Measurements from ENCODE around the gene AGO1.

AGO1 gene

DNA sequence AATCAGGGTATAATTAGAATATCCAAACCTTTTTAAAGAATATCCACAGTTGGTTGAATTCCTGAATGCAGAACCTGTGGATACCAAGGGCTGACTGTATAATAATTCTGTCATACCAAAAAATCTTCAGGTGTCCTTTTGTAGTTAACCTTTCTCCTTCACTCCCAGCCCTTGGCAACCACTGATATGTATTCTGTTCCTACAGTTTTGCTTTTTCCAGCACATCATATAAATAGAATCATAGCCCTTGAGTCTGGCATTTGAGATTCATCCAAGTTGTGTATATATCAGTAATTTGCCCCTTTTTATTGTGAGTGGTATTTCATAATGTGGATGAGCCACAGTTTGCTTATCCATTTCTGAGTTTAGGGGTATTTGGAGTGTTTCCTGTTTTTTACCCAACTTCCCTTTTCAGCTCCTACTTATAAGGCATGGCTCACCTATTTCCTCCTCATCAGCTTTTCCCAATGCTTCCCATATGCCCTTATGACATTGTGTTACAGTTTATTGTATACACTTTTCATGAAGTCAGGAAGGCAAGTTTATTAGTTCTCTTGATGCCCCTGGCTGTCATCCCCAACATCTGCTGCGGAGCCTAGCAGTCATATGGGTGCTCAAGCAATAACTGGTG is 35.0 kb upstream of the AGO1 start:
- H4K91ac ChIP-seq (ENCODE audit: low read depth, low read length) = no peak overlapping the region
- H2AK5ac ChIP-seq (ENCODE audit: low read length) = no peak overlapping the region
- no peak overlapping the region for H3K23ac ChIP-seq (ENCODE audit: low read length)
- H3K4me3 ChIP-seq (ENCODE audit: low read depth, low read length) = no peak overlapping the region
- no peaks in the 10 kb centered on the region for H3K79me1 ChIP-seq (ENCODE audit: low read length)
- peaks cover 8 to 17% of the 10 kb centered on the region in 2 experiments for H3K36me3 ChIP-seq (ENCODE audit: control insufficient read depth in 1 of 2, insufficient read depth in 2 of 2, low read length in 2 of 2)
- no peak overlapping the region for H2BK12ac ChIP-seq (ENCODE audit: low read length)
- WGBS (ENCODE audit: extremely low coverage, insufficient coverage, insufficient read length) = no CpG with 5 or more reads among the region's 1 CpG
- no peak overlapping the region for H3K4ac ChIP-seq (ENCODE audit: low read depth, low read length)
- no peak overlapping the region for H3K4me2 ChIP-seq (ENCODE audit: low read length)
- no peak overlapping the region for H3K27ac ChIP-seq (ENCODE audit: low read depth, low read length)
- no peaks in the 10 kb centered on the region for H3K4me1 ChIP-seq (ENCODE audit: control insufficient read depth in 1 of 2, insufficient read depth in 2 of 2, low read length in 2 of 2)
- no peak overlapping the region for H4K12ac ChIP-seq (ENCODE audit: low read depth, low read length)
- no peak overlapping the region for H3K14ac ChIP-seq (ENCODE audit: low read length)
- no peak overlapping the region for H3K18ac ChIP-seq (ENCODE audit: low read length)
- no peaks in the 10 kb centered on the region for H3K27me3 ChIP-seq (ENCODE audit: insufficient read depth, low read length)
- no peak overlapping the region for H2BK5ac ChIP-seq (ENCODE audit: low read depth, low read length, poor library complexity)
- no peak overlapping the region for H2AFZ ChIP-seq (ENCODE audit: insufficient read depth, low read length, poor library complexity)
- H4K8ac ChIP-seq (ENCODE audit: low read depth, low read length) = no peak overlapping the region
- no peak for DNase-seq
- no peaks in the 10 kb centered on the region for H3K79me2 ChIP-seq (ENCODE audit: control insufficient read depth, insufficient read depth, low read length, poor library complexity)
- no peak overlapping the region for H2BK120ac ChIP-seq (ENCODE audit: insufficient read depth, low read length, poor library complexity)
- H3K9me3 ChIP-seq (ENCODE audit: insufficient read depth, low read depth, low read length) = no peaks in the 10 kb centered on the region
- no peak overlapping the region for H3K9ac ChIP-seq (ENCODE audit: low read length)

DNA sequence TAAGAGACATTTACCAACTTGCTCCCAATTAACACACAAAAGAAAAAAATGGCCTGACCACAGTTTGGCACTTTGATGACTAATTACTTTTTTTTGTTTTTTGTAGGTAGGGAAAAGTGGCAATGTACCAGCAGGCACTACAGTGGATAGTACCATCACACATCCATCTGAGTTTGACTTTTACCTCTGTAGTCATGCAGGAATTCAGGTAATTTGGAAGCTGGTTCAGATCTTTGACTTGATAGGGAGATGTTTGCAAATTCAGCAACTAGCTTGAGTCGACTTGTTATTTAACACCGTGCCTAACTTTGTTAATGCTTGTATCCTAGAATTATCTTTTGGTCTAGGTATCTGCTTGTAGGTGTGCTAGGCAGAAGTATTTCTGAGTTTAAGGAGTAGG is 33.0 kb upstream of the AGO1 start:
- DNase-seq = peak; percentile 30 to 78
- H3K79me2 ChIP-seq (ENCODE audit: control insufficient read depth, insufficient read depth, low read length, poor library complexity) = no peaks in the 10 kb centered on the region
- no peaks in the 10 kb centered on the region for H3K9me3 ChIP-seq (ENCODE audit: insufficient read depth, low read depth, low read length)
- H2AK5ac ChIP-seq (ENCODE audit: low read length) = no peak overlapping the region
- H2BK5ac ChIP-seq (ENCODE audit: low read depth, low read length, poor library complexity) = no peak overlapping the region
- WGBS (ENCODE audit: extremely low coverage, insufficient coverage, insufficient read length) = no CpG with 5 or more reads among the region's 2 CpGs
- no peak overlapping the region for H3K4ac ChIP-seq (ENCODE audit: low read depth, low read length)
- H3K4me2 ChIP-seq (ENCODE audit: low read length) = no peak overlapping the region
- no peak overlapping the region for H2BK120ac ChIP-seq (ENCODE audit: insufficient read depth, low read length, poor library complexity)
- no peak overlapping the region for H3K9ac ChIP-seq (ENCODE audit: low read length)
- H3K27me3 ChIP-seq (ENCODE audit: insufficient read depth, low read length) = no peaks in the 10 kb centered on the region
- H3K14ac ChIP-seq (ENCODE audit: low read length) = no peak overlapping the region
- no peak overlapping the region for H3K18ac ChIP-seq (ENCODE audit: low read length)
- H2BK12ac ChIP-seq (ENCODE audit: low read length) = no peak overlapping the region
- H3K36me3 ChIP-seq (ENCODE audit: control insufficient read depth in 1 of 2, insufficient read depth in 2 of 2, low read length in 2 of 2) = peaks cover 10 to 18% of the 10 kb centered on the region in 2 experiments
- H3K4me1 ChIP-seq (ENCODE audit: control insufficient read depth in 1 of 2, insufficient read depth in 2 of 2, low read length in 2 of 2) = no peaks in the 10 kb centered on the region
- no peak overlapping the region for H2AFZ ChIP-seq (ENCODE audit: insufficient read depth, low read length, poor library complexity)
- H4K12ac ChIP-seq (ENCODE audit: low read depth, low read length) = no peak overlapping the region
- no peak overlapping the region for H3K23ac ChIP-seq (ENCODE audit: low read length)
- no peak overlapping the region for H3K4me3 ChIP-seq (ENCODE audit: low read depth, low read length)
- no peak overlapping the region for H4K8ac ChIP-seq (ENCODE audit: low read depth, low read length)
- H4K91ac ChIP-seq (ENCODE audit: low read depth, low read length) = no peak overlapping the region
- no peaks in the 10 kb centered on the region for H3K79me1 ChIP-seq (ENCODE audit: low read length)
- H3K27ac ChIP-seq (ENCODE audit: low read depth, low read length) = no peak overlapping the region

DNA sequence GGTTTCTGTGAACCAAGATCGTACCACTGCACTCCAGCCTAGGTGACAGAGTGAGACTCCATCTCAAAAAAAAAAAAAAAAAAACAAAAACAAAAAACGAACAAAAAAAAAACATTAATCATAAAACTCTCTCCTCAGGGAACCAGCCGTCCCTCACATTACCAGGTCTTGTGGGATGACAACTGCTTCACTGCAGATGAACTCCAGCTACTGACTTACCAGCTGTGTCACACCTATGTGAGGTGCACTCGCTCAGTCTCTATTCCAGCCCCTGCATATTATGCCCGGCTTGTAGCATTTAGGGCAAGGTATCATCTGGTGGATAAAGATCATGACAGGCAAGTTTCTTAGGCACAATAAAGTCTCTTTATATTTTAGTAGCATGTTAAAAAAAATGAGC is 32.3 kb upstream of the AGO1 start:
- H3K27ac ChIP-seq (ENCODE audit: low read depth, low read length) = no peak overlapping the region
- WGBS (ENCODE audit: extremely low coverage, insufficient coverage, insufficient read length) = 100% methylated on average over 1 of the region's 5 CpGs

DNA sequence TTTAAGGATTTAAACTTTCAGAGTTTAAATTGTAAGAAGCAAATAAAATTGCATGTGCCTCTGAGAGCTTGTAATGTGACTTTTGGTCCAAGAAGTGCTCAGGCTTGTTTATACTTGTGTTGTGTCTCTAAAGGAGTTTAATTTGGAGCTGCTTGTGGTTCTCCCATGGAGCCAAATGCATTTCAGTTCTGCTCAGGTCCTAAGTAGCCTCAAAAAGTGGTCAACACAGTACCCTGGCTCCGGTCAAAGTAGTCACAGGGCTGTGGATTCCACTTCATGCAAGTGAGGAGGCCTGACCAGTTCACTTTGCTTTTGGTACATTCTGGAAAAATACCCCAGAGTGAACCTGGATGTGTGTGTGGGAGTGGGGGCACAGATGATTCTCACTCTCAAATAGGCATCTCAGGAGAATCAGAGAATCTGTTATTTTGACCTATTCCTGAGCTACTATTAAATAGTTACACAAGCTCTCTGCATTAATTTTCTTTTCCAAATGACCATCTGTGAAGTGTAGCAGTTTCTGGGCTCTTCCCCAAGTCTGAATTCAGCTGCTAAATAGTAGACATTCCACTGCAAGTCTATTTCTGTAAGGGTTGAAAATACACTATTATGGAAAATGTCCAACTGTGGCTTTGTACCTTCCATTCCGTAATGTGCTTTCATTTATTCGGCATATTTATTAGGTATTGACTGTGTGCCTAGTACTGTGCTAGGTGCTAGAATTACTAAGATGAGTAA is 31.7 kb upstream of the AGO1 start:
- DNase-seq = no peak
- H3K27ac ChIP-seq (ENCODE audit: low read depth, low read length) = no peak overlapping the region
- no peak overlapping the region for H2AK5ac ChIP-seq (ENCODE audit: low read length)
- H4K8ac ChIP-seq (ENCODE audit: low read depth, low read length) = no peak overlapping the region
- no peaks in the 10 kb centered on the region for H3K27me3 ChIP-seq (ENCODE audit: insufficient read depth, low read length)
- no peak overlapping the region for H3K23ac ChIP-seq (ENCODE audit: low read length)
- H3K4me3 ChIP-seq (ENCODE audit: low read depth, low read length) = no peak overlapping the region
- H3K14ac ChIP-seq (ENCODE audit: low read length) = no peak overlapping the region
- H4K12ac ChIP-seq (ENCODE audit: low read depth, low read length) = no peak overlapping the region
- no peak overlapping the region for H4K91ac ChIP-seq (ENCODE audit: low read depth, low read length)
- H2AFZ ChIP-seq (ENCODE audit: insufficient read depth, low read length, poor library complexity) = no peak overlapping the region
- H3K18ac ChIP-seq (ENCODE audit: low read length) = no peak overlapping the region
- H3K36me3 ChIP-seq (ENCODE audit: control insufficient read depth in 1 of 2, insufficient read depth in 2 of 2, low read length in 2 of 2) = peaks cover 11 to 19% of the 10 kb centered on the region in 2 experiments
- H3K9ac ChIP-seq (ENCODE audit: low read length) = no peak overlapping the region
- H3K9me3 ChIP-seq (ENCODE audit: insufficient read depth, low read depth, low read length) = no peaks in the 10 kb centered on the region
- H2BK120ac ChIP-seq (ENCODE audit: insufficient read depth, low read length, poor library complexity) = no peak overlapping the region
- no peak overlapping the region for H3K4ac ChIP-seq (ENCODE audit: low read depth, low read length)
- no peak overlapping the region for H3K4me2 ChIP-seq (ENCODE audit: low read length)
- no peaks in the 10 kb centered on the region for H3K79me2 ChIP-seq (ENCODE audit: control insufficient read depth, insufficient read depth, low read length, poor library complexity)
- no peak overlapping the region for H2BK5ac ChIP-seq (ENCODE audit: low read depth, low read length, poor library complexity)
- WGBS (ENCODE audit: extremely low coverage, insufficient coverage, insufficient read length) = no CpG with 5 or more reads among the region's 3 CpGs
- H2BK12ac ChIP-seq (ENCODE audit: low read length) = no peak overlapping the region
- no peaks in the 10 kb centered on the region for H3K79me1 ChIP-seq (ENCODE audit: low read length)
- H3K4me1 ChIP-seq (ENCODE audit: control insufficient read depth in 1 of 2, insufficient read depth in 2 of 2, low read length in 2 of 2) = no peaks in the 10 kb centered on the region

More for the DNA sequence above, 32.3 kb upstream of the AGO1 start:
- H2AFZ ChIP-seq (ENCODE audit: insufficient read depth, low read length, poor library complexity) = no peak overlapping the region
- no peak overlapping the region for H4K8ac ChIP-seq (ENCODE audit: low read depth, low read length)
- no peak overlapping the region for H4K12ac ChIP-seq (ENCODE audit: low read depth, low read length)
- H4K91ac ChIP-seq (ENCODE audit: low read depth, low read length) = no peak overlapping the region
- no peak overlapping the region for H2BK12ac ChIP-seq (ENCODE audit: low read length)
- H3K27me3 ChIP-seq (ENCODE audit: insufficient read depth, low read length) = no peaks in the 10 kb centered on the region
- no peak overlapping the region for H2BK5ac ChIP-seq (ENCODE audit: low read depth, low read length, poor library complexity)
- H3K18ac ChIP-seq (ENCODE audit: low read length) = no peak overlapping the region
- peaks cover 10 to 19% of the 10 kb centered on the region in 2 experiments for H3K36me3 ChIP-seq (ENCODE audit: control insufficient read depth in 1 of 2, insufficient read depth in 2 of 2, low read length in 2 of 2)
- no peak overlapping the region for H2AK5ac ChIP-seq (ENCODE audit: low read length)
- peak overlapping the region; percentile 64 for H3K9ac ChIP-seq (ENCODE audit: low read length)
- H3K23ac ChIP-seq (ENCODE audit: low read length) = peak overlapping the region; percentile 94
- no peak overlapping the region for H3K4me3 ChIP-seq (ENCODE audit: low read depth, low read length)
- H3K4me1 ChIP-seq (ENCODE audit: control insufficient read depth in 1 of 2, insufficient read depth in 2 of 2, low read length in 2 of 2) = no peaks in the 10 kb centered on the region
- DNase-seq = no peak
- no peak overlapping the region for H2BK120ac ChIP-seq (ENCODE audit: insufficient read depth, low read length, poor library complexity)
- H3K79me1 ChIP-seq (ENCODE audit: low read length) = no peaks in the 10 kb centered on the region
- H3K79me2 ChIP-seq (ENCODE audit: control insufficient read depth, insufficient read depth, low read length, poor library complexity) = no peaks in the 10 kb centered on the region
- H3K4ac ChIP-seq (ENCODE audit: low read depth, low read length) = no peak overlapping the region
- no peaks in the 10 kb centered on the region for H3K9me3 ChIP-seq (ENCODE audit: insufficient read depth, low read depth, low read length)
- no peak overlapping the region for H3K4me2 ChIP-seq (ENCODE audit: low read length)
- H3K14ac ChIP-seq (ENCODE audit: low read length) = no peak overlapping the region

Data from trophoblast cell (in vitro differentiated cells and primary cell).